ENCODE results near the gene ETV7. TPM values are rescaled to one million over a fixed set of nuclear protein-coding genes. Genes with fewer than 3 reads are reported as not detected.

The ETV7 gene
- total and polyA plus RNA-seq, 2 of the 13 experiments (the other 11 are each of a cell fraction or from before 2014, with no cell fraction given), result not detected

DNA sequence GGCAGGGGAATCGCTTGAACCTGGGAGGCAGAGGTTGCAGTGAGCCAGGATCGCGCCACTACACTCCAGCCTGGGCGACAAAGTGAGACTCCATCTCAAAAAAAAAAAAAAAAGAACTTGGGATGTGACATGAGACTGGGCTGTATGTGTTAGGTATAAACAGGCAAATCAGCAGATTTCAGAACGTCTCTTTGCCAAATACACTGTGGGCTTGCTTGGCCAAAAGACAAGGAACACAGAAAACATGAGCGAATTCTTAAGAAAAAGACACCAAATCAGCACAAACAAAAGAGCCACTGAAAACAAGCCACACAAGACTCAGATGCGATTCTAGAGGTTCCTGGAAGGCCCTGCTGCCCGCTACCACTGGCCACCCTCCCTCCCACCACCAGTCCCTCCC, 12.5 kb downstream of the ETV7 start (continued):
- no peak for TF ChIP-seq RFXANK (CRISPR knock-in tag; IDR thresholded peaks at IDR 0.05)
- no peak for TF ChIP-seq SKI (IDR thresholded peaks at IDR 0.05; ENCODE audit: partially characterized antibody)
- no peak for TF ChIP-seq ZNF746 (CRISPR knock-in tag; IDR thresholded peaks at IDR 0.05)
- no peak for TF ChIP-seq WIZ (CRISPR knock-in tag; IDR thresholded peaks at IDR 0.05)
- TF ChIP-seq NKX3-1 (CRISPR knock-in tag; IDR thresholded peaks at IDR 0.05), result no peak
- no peak for TF ChIP-seq ZNF75D (CRISPR knock-in tag; IDR thresholded peaks at IDR 0.05; ENCODE audit: borderline replicate concordance)

DNA sequence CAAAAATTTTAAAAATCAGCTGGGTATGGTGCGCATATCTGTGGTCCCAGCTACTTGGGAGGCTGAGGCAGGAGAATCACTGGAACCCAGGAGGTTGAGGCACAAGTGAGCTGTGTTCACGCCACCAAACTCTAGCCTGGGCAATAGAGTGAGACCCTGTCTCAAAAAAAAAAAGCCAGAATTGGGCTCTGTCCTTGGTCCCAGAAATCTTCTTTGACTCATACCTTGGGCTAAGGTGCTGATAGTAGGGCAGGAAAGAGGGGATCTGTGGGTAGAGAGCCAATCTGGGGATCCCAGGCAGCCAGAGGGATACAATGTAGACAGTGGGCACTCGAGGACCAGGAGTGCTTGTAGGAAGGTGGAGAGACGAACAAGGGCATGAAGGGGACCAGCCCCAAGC, 13.3 kb downstream of the ETV7 start:
- no peak overlapping the region for H3K9ac ChIP-seq (ENCODE audit: insufficient read depth, low read depth, low read length)
- H3K36me3 ChIP-seq (replicated peaks in 1 of 2; ENCODE audit: control insufficient read depth in 1 of 2, insufficient read depth in 2 of 2, low read length in 2 of 2), result no peaks in the 10 kb centered on the region
- no peaks in the 10 kb centered on the region for H3K9me3 ChIP-seq (ENCODE audit: low read length)
- H3K27ac ChIP-seq (ENCODE audit: extremely low read length, insufficient read depth, low read length), result no peak overlapping the region
- FAIRE-seq, result no peak
- no peak for DNase-seq (ENCODE audit: low spot score)
- H3K4me3 ChIP-seq (replicated peaks in 1 of 3; ENCODE audit: insufficient read depth in 1 of 3, low read depth in 2 of 3, low read length in 3 of 3), result no peak overlapping the region
- H2AFZ ChIP-seq (ENCODE audit: low read length), result no peak overlapping the region
- no TSS peak for BruUV-seq (replicated peaks)
- WGBS (ENCODE audit: low lambda C conversion rate), result 43% methylated on average over 4 of the region's 4 CpGs
- H3K79me2 ChIP-seq (ENCODE audit: insufficient read depth, low read length), result no peaks in the 10 kb centered on the region
- in situ Hi-C loops (cut with HindIII; ENCODE audit: extremely low pct_ligation_motif_present, low pct_unique_long_range_greater_than_20kb), result no loop called here
- no peak overlapping the region for H3K4me2 ChIP-seq (ENCODE audit: low read depth, low read length)
- H3K4me1 ChIP-seq (ENCODE audit: insufficient read depth, low read length), result no peaks in the 10 kb centered on the region
- POLR2A ChIA-PET, result no interaction called here
- no peak for ATAC-seq
- CTCF ChIA-PET (ENCODE audit: low intra/inter-chr PET ratio, low total read pairs), result no interaction called here
- H3K27me3 ChIP-seq (ENCODE audit: control insufficient read depth in 1 of 2, insufficient read depth in 2 of 2, low read length in 2 of 2), result peaks cover 3 to 36% of the 10 kb centered on the region in 2 experiments
- H4K20me1 ChIP-seq (ENCODE audit: insufficient read depth, low read length), result no peaks in the 10 kb centered on the region
- intact Hi-C loops (cut with micrococcal nuclease; ENCODE audit: unreplicated experiment), result no loop called here
- TF ChIP-seq, protein P1, sequence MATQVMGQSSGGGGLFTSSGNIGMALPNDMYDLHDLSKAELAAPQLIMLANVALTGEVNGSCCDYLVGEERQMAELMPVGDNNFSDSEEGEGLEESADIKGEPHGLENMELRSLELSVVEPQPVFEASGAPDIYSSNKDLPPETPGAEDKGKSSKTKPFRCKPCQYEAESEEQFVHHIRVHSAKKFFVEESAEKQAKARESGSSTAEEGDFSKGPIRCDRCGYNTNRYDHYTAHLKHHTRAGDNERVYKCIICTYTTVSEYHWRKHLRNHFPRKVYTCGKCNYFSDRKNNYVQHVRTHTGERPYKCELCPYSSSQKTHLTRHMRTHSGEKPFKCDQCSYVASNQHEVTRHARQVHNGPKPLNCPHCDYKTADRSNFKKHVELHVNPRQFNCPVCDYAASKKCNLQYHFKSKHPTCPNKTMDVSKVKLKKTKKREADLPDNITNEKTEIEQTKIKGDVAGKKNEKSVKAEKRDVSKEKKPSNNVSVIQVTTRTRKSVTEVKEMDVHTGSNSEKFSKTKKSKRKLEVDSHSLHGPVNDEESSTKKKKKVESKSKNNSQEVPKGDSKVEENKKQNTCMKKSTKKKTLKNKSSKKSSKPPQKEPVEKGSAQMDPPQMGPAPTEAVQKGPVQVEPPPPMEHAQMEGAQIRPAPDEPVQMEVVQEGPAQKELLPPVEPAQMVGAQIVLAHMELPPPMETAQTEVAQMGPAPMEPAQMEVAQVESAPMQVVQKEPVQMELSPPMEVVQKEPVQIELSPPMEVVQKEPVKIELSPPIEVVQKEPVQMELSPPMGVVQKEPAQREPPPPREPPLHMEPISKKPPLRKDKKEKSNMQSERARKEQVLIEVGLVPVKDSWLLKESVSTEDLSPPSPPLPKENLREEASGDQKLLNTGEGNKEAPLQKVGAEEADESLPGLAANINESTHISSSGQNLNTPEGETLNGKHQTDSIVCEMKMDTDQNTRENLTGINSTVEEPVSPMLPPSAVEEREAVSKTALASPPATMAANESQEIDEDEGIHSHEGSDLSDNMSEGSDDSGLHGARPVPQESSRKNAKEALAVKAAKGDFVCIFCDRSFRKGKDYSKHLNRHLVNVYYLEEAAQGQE (IDR thresholded peaks at IDR 0.05; ENCODE audit: borderline replicate concordance in 1 of 2, low read depth in 1 of 2, low read length in 2 of 2), result no peak
- TF ChIP-seq KLF15 (CRISPR knock-in tag; IDR thresholded peaks at IDR 0.05; ENCODE audit: borderline replicate concordance) (no peak), ZNF703 (CRISPR knock-in tag; IDR thresholded peaks at IDR 0.05; ENCODE audit: borderline replicate concordance) (no peak), CAMTA2 (CRISPR knock-in tag; IDR thresholded peaks at IDR 0.05; ENCODE audit: borderline replicate concordance) (no peak)
- TF ChIP-seq, protein P2, sequence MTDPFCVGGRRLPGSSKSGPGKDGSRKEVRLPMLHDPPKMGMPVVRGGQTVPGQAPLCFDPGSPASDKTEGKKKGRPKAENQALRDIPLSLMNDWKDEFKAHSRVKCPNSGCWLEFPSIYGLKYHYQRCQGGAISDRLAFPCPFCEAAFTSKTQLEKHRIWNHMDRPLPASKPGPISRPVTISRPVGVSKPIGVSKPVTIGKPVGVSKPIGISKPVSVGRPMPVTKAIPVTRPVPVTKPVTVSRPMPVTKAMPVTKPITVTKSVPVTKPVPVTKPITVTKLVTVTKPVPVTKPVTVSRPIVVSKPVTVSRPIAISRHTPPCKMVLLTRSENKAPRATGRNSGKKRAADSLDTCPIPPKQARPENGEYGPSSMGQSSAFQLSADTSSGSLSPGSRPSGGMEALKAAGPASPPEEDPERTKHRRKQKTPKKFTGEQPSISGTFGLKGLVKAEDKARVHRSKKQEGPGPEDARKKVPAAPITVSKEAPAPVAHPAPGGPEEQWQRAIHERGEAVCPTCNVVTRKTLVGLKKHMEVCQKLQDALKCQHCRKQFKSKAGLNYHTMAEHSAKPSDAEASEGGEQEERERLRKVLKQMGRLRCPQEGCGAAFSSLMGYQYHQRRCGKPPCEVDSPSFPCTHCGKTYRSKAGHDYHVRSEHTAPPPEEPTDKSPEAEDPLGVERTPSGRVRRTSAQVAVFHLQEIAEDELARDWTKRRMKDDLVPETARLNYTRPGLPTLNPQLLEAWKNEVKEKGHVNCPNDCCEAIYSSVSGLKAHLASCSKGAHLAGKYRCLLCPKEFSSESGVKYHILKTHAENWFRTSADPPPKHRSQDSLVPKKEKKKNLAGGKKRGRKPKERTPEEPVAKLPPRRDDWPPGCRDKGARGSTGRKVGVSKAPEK (CRISPR knock-in tag; IDR thresholded peaks at IDR 0.05; ENCODE audit: borderline replicate concordance), result no peak
- TF ChIP-seq, protein P3, sequence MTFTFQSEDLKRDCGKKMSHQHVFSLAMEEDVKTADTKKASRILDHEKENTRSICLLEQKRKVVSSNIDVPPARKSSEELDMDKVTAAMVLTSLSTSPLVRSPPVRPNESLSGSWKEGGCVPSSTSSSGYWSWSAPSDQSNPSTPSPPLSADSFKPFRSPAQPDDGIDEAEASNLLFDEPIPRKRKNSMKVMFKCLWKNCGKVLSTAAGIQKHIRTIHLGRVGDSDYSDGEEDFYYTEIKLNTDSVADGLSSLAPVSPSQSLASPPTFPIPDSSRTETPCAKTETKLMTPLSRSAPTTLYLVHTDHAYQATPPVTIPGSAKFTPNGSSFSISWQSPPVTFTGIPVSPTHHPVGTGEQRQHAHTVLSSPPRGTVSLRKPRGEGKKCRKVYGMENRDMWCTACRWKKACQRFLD (CRISPR knock-in tag; IDR thresholded peaks at IDR 0.05; ENCODE audit: borderline replicate concordance), result no peak
